Measurements from ENCODE around the gene MR1. TPM values are rescaled to one million over a fixed set of nuclear protein-coding genes. Genes with fewer than 3 reads are reported as not detected.
"Not testable (repeated sequence)": the region's sequence is repeated elsewhere in the genome, so short reads cannot be mapped to it uniquely, and the experiment has no call there.

The MR1 gene
- total and polyA plus RNA-seq, 9 of the 15 experiments (the other 6 are each of a cell fraction or from before 2014, with no cell fraction given), result 9.7 to 21.7 (median 15.6) TPM

- H2AFZ ChIP-seq (ENCODE audit: low read depth, low read length); CTCF ChIA-PET (ENCODE audit: low intra/inter-chr PET ratio); BruUV-seq (replicated peaks); H3K36me3 ChIP-seq (ENCODE audit: control insufficient read depth, insufficient read depth, low read length); H3K27me3 ChIP-seq (ENCODE audit: control insufficient read depth in 2 of 2, insufficient read depth in 2 of 2, low read length in 2 of 2); H3K4me3 ChIP-seq; FAIRE-seq; DNase-seq (ENCODE audit: extremely low read depth in 1 of 4, low spot score in 3 of 4); H3K79me2 ChIP-seq (ENCODE audit: control insufficient read depth, insufficient read depth, low read length); H3K27ac ChIP-seq (ENCODE audit: extremely low read depth, low read depth, low read length); ATAC-seq; H3K9ac ChIP-seq (ENCODE audit: insufficient read depth in 1 of 2, low read depth in 2 of 2, low read length in 2 of 2); H3K9me3 ChIP-seq (replicated peaks; ENCODE audit: control insufficient read depth, insufficient read depth, low read depth, low read length); H4K20me1 ChIP-seq (replicated peaks; ENCODE audit: control insufficient read depth, insufficient read depth, low read length); H3K4me1 ChIP-seq (replicated peaks in 1 of 2; ENCODE audit: control insufficient read depth in 2 of 2, insufficient read depth in 2 of 2, low read length in 2 of 2); H3K9me1 ChIP-seq (ENCODE audit: control insufficient read depth, insufficient read depth, low read length); H3K4me2 ChIP-seq (ENCODE audit: insufficient read depth, low read length); in situ Hi-C loops (cut with MboI); intact Hi-C loops (cut with micrococcal nuclease): not testable (repeated sequence)
- WGBS (ENCODE audit: insufficient coverage, low coverage, missing lambda C conversion rate), result 89% methylated on average over 17 of the region's 22 CpGs
- POLR2A ChIA-PET, result interaction anchor here (0.7 to 1.6 kb wide), 4 partner anchors 8 to 43 kb away, joined by 3 to 6 read pairs (median 4); partner anchors contain the start of gene IER5
- TF ChIP-seq RBFOX2 (IDR thresholded peaks at IDR 0.05; ENCODE audit: low read depth, low read length), result 0 out of 2 replicates have a peak, but pooled peaks have one; percentile 23
Measured at GRCh38 chr1:181045946-181046345, 12.2 kb downstream of the MR1 start.

GRCh38 chr1:181049378-181049777 is 15.6 kb downstream of the MR1 start:
- no peaks in the 10 kb centered on the region for H3K79me2 ChIP-seq (ENCODE audit: control insufficient read depth, insufficient read depth, low read length)
- 40% methylated on average over 4 of the region's 4 CpGs for WGBS (ENCODE audit: insufficient coverage, low coverage, missing lambda C conversion rate)
- TF ChIP-seq ZNF282 (CRISPR knock-in tag; IDR thresholded peaks at IDR 0.05), result no peak
- TF ChIP-seq EP400 (IDR thresholded peaks at IDR 0.05), result no peak
- TF ChIP-seq ZNF133 (CRISPR knock-in tag; IDR thresholded peaks at IDR 0.05), result no peak
- TF ChIP-seq, protein P1, sequence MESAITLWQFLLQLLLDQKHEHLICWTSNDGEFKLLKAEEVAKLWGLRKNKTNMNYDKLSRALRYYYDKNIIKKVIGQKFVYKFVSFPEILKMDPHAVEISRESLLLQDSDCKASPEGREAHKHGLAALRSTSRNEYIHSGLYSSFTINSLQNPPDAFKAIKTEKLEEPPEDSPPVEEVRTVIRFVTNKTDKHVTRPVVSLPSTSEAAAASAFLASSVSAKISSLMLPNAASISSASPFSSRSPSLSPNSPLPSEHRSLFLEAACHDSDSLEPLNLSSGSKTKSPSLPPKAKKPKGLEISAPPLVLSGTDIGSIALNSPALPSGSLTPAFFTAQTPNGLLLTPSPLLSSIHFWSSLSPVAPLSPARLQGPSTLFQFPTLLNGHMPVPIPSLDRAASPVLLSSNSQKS (CRISPR knock-in tag; IDR thresholded peaks at IDR 0.05), result no peak
- no peak overlapping the region for H3K4me3 ChIP-seq
- FAIRE-seq, result no peak
- in situ Hi-C loops (cut with MboI) (no loop called here), intact Hi-C loops (cut with micrococcal nuclease) (no loop called here)
- H3K27me3 ChIP-seq (ENCODE audit: control insufficient read depth in 2 of 2, insufficient read depth in 2 of 2, low read length in 2 of 2), result no peaks in the 10 kb centered on the region
- H3K9me3 ChIP-seq (replicated peaks; ENCODE audit: control insufficient read depth, insufficient read depth, low read depth, low read length), result no peaks in the 10 kb centered on the region
- peak overlapping the region in 1 of 2 experiments; percentile 48; a peak in 1 of 4 replicates for H3K9ac ChIP-seq (ENCODE audit: insufficient read depth in 1 of 2, low read depth in 2 of 2, low read length in 2 of 2)
- no peak for ATAC-seq
- DNase-seq (ENCODE audit: extremely low read depth in 1 of 4, low spot score in 3 of 4), result no peak
- CTCF ChIA-PET (ENCODE audit: low intra/inter-chr PET ratio), result no interaction called here
- no peak overlapping the region for H3K4me2 ChIP-seq (ENCODE audit: insufficient read depth, low read length)
- H2AFZ ChIP-seq (ENCODE audit: low read depth, low read length), result no peak overlapping the region
- BruUV-seq (replicated peaks), result no TSS peak
- H4K20me1 ChIP-seq (replicated peaks; ENCODE audit: control insufficient read depth, insufficient read depth, low read length), result no peaks in the 10 kb centered on the region
- POLR2A ChIA-PET, result no interaction called here
- no peak overlapping the region for H3K27ac ChIP-seq (ENCODE audit: extremely low read depth, low read depth, low read length)
- H3K9me1 ChIP-seq (ENCODE audit: control insufficient read depth, insufficient read depth, low read length), result no peaks in the 10 kb centered on the region
- no peaks in the 10 kb centered on the region; a peak in 1 of 5 replicates for H3K4me1 ChIP-seq (replicated peaks in 1 of 2; ENCODE audit: control insufficient read depth in 2 of 2, insufficient read depth in 2 of 2, low read length in 2 of 2)
- no peaks in the 10 kb centered on the region for H3K36me3 ChIP-seq (ENCODE audit: control insufficient read depth, insufficient read depth, low read length)
